Mucosa of stomach (tissue), 1 donor: Measurements from ENCODE around the gene RGS6.

Experiments used
- H3K27me3 ChIP-seq: one replicate; pipeline ENCODE4 v1.7.0; 2013; ENCODE audit warnings: mild to moderate bottlenecking, low read length; ENCODE audit not compliant: control insufficient read depth, insufficient read depth
- H3K36me3 ChIP-seq: one replicate; pipeline ENCODE4 v1.7.0; 2013; ENCODE audit warnings: low read length; ENCODE audit not compliant: control insufficient read depth, insufficient read depth
- H3K4me1 ChIP-seq: one replicate; pipeline ENCODE4 v1.7.0; 2013; ENCODE audit warnings: mild to moderate bottlenecking, low read length; ENCODE audit not compliant: control insufficient read depth, insufficient read depth
- H3K4me3 ChIP-seq: one replicate; pipeline ENCODE4 v1.7.0; 2013; ENCODE audit warnings: low read length
- H3K9ac ChIP-seq: one replicate; pipeline ENCODE4 v1.7.0; 2013; ENCODE audit warnings: mild to moderate bottlenecking, low read length, moderate library complexity
- H3K9me3 ChIP-seq: one replicate; pipeline ENCODE4 v1.7.0; 2013; ENCODE audit warnings: mild to moderate bottlenecking, low read length, moderate library complexity; ENCODE audit not compliant: control insufficient read depth
- donor health status: Pancreatic carcinoma.

Gene RGS6

GRCh38 chr14:72178517-72178916 lies 246.3 kb downstream of the RGS6 start:
- H3K9ac ChIP-seq: no peak overlapping the region
- no peaks in the 10 kb centered on the region for H3K27me3 ChIP-seq
- H3K9me3 ChIP-seq: no peaks in the 10 kb centered on the region
- H3K4me1 ChIP-seq: no peaks in the 10 kb centered on the region
- H3K4me3 ChIP-seq: no peak overlapping the region
- H3K36me3 ChIP-seq: no peaks in the 10 kb centered on the region

GRCh38 chr14:72182708-72183432 lies 250.6 kb downstream of the RGS6 start:
- H3K9ac ChIP-seq: no peak overlapping the region
- H3K4me3 ChIP-seq: no peak overlapping the region
- no peaks in the 10 kb centered on the region for H3K4me1 ChIP-seq
- H3K9me3 ChIP-seq: no peaks in the 10 kb centered on the region
- no peaks in the 10 kb centered on the region for H3K36me3 ChIP-seq
- H3K27me3 ChIP-seq: no peaks in the 10 kb centered on the region

- Histone ChIP-seq H3K4me3 (no peak overlapping the region), H3K36me3 (no peaks in the 10 kb centered on the region), H3K9ac (no peak overlapping the region), H3K9me3 (no peaks in the 10 kb centered on the region), H3K4me1 (no peaks in the 10 kb centered on the region), H3K27me3 (no peaks in the 10 kb centered on the region)
Observed at GRCh38 chr14:72183631-72184030, 251.4 kb downstream of the RGS6 start.

- Histone ChIP-seq H3K9me3 (no peaks in the 10 kb centered on the region), H3K4me1 (no peaks in the 10 kb centered on the region), H3K4me3 (no peak overlapping the region), H3K27me3 (no peaks in the 10 kb centered on the region), H3K36me3 (no peaks in the 10 kb centered on the region), H3K9ac (no peak overlapping the region)
Observed at GRCh38 chr14:72186523-72186922, 254.3 kb downstream of the RGS6 start.

GRCh38 chr14:72196237-72197015 lies 264.2 kb downstream of the RGS6 start:
- Histone ChIP-seq H3K27me3 (no peaks in the 10 kb centered on the region), H3K9ac (no peak overlapping the region), H3K9me3 (no peaks in the 10 kb centered on the region), H3K4me3 (no peak overlapping the region), H3K36me3 (no peaks in the 10 kb centered on the region), H3K4me1 (no peaks in the 10 kb centered on the region)

GRCh38 chr14:72201645-72202044 lies 269.4 kb downstream of the RGS6 start:
- Histone ChIP-seq H3K9ac (no peak overlapping the region), H3K36me3 (no peaks in the 10 kb centered on the region), H3K27me3 (no peaks in the 10 kb centered on the region)

GRCh38 chr14:72213424-72213823 lies 281.2 kb downstream of the RGS6 start:
- H3K36me3 ChIP-seq: no peaks in the 10 kb centered on the region
- no peaks in the 10 kb centered on the region for H3K27me3 ChIP-seq
- no peak overlapping the region for H3K9ac ChIP-seq
- H3K9me3 ChIP-seq: no peaks in the 10 kb centered on the region
- H3K4me3 ChIP-seq: no peak overlapping the region
- H3K4me1 ChIP-seq: no peaks in the 10 kb centered on the region

More at GRCh38 chr14:72201645-72202044, 269.4 kb downstream of the RGS6 start:
- no peaks in the 10 kb centered on the region for H3K9me3 ChIP-seq
- H3K4me1 ChIP-seq: no peaks in the 10 kb centered on the region
- no peak overlapping the region for H3K4me3 ChIP-seq

GRCh38 chr14:72215080-72215479 lies 282.9 kb downstream of the RGS6 start:
- H3K4me1 ChIP-seq: no peaks in the 10 kb centered on the region
- no peak overlapping the region for H3K4me3 ChIP-seq
- H3K9me3 ChIP-seq: no peaks in the 10 kb centered on the region
- no peaks in the 10 kb centered on the region for H3K36me3 ChIP-seq
- H3K27me3 ChIP-seq: no peaks in the 10 kb centered on the region
- no peak overlapping the region for H3K9ac ChIP-seq

- no peak overlapping the region for H3K4me3 ChIP-seq
- no peak overlapping the region for H3K9ac ChIP-seq
- peaks cover 4% of the 10 kb centered on the region for H3K9me3 ChIP-seq
- no peaks in the 10 kb centered on the region for H3K27me3 ChIP-seq
- H3K36me3 ChIP-seq: no peaks in the 10 kb centered on the region
- H3K4me1 ChIP-seq: no peaks in the 10 kb centered on the region
Observed at GRCh38 chr14:72217135-72217534, 284.9 kb downstream of the RGS6 start.

GRCh38 chr14:72222046-72222445 lies 289.8 kb downstream of the RGS6 start:
- Histone ChIP-seq H3K9ac (no peak overlapping the region), H3K4me1 (no peaks in the 10 kb centered on the region), H3K4me3 (no peak overlapping the region), H3K36me3 (no peaks in the 10 kb centered on the region), H3K27me3 (no peaks in the 10 kb centered on the region), H3K9me3 (peaks cover 4% of the 10 kb centered on the region)

- no peaks in the 10 kb centered on the region for H3K4me1 ChIP-seq
- no peaks in the 10 kb centered on the region for H3K9me3 ChIP-seq
- no peaks in the 10 kb centered on the region for H3K36me3 ChIP-seq
- H3K4me3 ChIP-seq: no peak overlapping the region
- H3K27me3 ChIP-seq: no peaks in the 10 kb centered on the region
- H3K9ac ChIP-seq: no peak overlapping the region
Observed at GRCh38 chr14:72236629-72237028, 304.4 kb downstream of the RGS6 start.
